Esophagus squamous epithelium (tissue), 5 donors: ENCODE data around the gene ZBTB11. TPM values are rescaled to one million over a fixed set of nuclear protein-coding genes. Genes with fewer than 3 reads are reported as not detected.
"Not testable (repeated sequence)": the region's sequence is repeated elsewhere in the genome, so short reads cannot be mapped to it uniquely, and the experiment has no call there.

Experiments
- DNase-seq: peaks from one replicate; lab custom pipeline; 2025; lab: John Stamatoyannopoulos, UW
- H3K27ac ChIP-seq, 4 donors: fragments of 200-600 bp; sonication (generic); one replicate each; pipeline ENCODE4 v1.5.1; 2016 to 2019; ENCODE audit warnings: mild to moderate bottlenecking in 1 of 4
- H3K27me3 ChIP-seq, 4 donors: fragments of 200-600 bp; sonication (generic); 1 replicate in 3 of 4; 2 replicates in 1 of 4; pipeline versions ENCODE4 v1.5.1 to v1.6.0; 2017 to 2021; ENCODE audit warnings: antibody characterized with exemption in 1 of 4
- H3K36me3 ChIP-seq, 3 donors: fragments of 200-600 bp; sonication (generic); one replicate each; pipeline ENCODE4 v1.5.1; 2016 to 2019
- H3K4me1 ChIP-seq, 3 donors: fragments of 200-600 bp; sonication (generic); one replicate each; pipeline ENCODE4 v1.5.1; 2017 to 2019
- H3K4me3 ChIP-seq, 4 donors: fragments of 200-600 bp; sonication (generic); 1 replicate in 3 of 4; 2 replicates in 1 of 4; pipeline ENCODE4 v1.5.1; 2016 to 2019; ENCODE audit warnings: mild to moderate bottlenecking in 2 of 4, moderate library complexity in 1 of 4
- H3K9me3 ChIP-seq, 3 donors: fragments of 200-600 bp; sonication (generic); one replicate each; pipeline ENCODE4 v1.5.1; 2016 to 2019
- POLR2A ChIP-seq, 4 donors: fragments of 450-650 bp; IDR thresholded peaks; one replicate each; pipeline ENCODE4 v1.6.1; 2017; ENCODE audit warnings: antibody characterized with exemption in 4 of 4, mild to moderate bottlenecking in 4 of 4, moderate library complexity in 3 of 4
- WGBS, 2 donors: methylation state at CpG; one replicate each; pipeline ENCODE4 v1.1.5; 2018; 5-methylcytosine and 5-hydroxymethylcytosine counted together
- intact Hi-C: fragments of 100-400 bp; cut with DNase I; formaldehyde crosslinking; loops from one replicate; pipeline ENCODE4 v1.15.0; 2022
- total RNA-seq, 4 donors: library from RNA; depleted of rRNA; stranded (reverse); fragments of >200 nt; gene quantifications; one replicate each; pipeline ENCODE4 v1.1.0, GENCODE V29; 2016
- TF ChIP-seq, protein P1 (sequence below), 6 experiments: fragments of 450-650 bp in 4 of 6; fragments of 200-600 bp in 2 of 6; sonication (generic) in 2 of 6; IDR thresholded peaks; one replicate each; pipeline ENCODE4 v1.5.1; 2016 to 2019; ENCODE audit warnings: antibody characterized with exemption in 6 of 6, mild to moderate bottlenecking in 4 of 6, moderate library complexity in 4 of 6
- donor health status: DM: yes; HTN: yes; CAD: no.

The ZBTB11 gene
- total RNA-seq, 4 donors from 2014 or later: 12.7 to 26.9 (median 18.8) TPM

DNA sequence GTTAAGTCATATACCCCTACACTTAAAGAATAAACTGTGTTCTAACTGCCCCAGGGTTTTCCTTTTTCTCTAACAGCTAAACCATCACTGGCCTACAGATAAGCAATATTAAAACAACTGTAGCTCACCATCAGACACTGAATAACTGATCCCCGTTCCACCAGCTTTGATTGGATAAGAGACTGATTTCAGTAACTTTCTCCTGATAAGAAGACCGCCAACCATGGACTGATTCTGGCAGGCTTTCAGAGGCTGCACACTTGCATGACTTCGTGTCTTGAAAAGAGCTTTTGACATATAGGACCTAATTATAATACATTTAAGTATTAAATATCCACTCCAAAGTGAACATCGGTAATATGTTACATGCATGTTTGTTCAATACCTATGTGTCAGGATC, 32.2 kb upstream of the ZBTB11 start:
- H3K27me3 ChIP-seq: peaks cover 0 to 12% (median 0%) of the 10 kb centered on the region in 4 donors
- H3K4me3 ChIP-seq: no peak overlapping the region
- TF ChIP-seq, protein P1, sequence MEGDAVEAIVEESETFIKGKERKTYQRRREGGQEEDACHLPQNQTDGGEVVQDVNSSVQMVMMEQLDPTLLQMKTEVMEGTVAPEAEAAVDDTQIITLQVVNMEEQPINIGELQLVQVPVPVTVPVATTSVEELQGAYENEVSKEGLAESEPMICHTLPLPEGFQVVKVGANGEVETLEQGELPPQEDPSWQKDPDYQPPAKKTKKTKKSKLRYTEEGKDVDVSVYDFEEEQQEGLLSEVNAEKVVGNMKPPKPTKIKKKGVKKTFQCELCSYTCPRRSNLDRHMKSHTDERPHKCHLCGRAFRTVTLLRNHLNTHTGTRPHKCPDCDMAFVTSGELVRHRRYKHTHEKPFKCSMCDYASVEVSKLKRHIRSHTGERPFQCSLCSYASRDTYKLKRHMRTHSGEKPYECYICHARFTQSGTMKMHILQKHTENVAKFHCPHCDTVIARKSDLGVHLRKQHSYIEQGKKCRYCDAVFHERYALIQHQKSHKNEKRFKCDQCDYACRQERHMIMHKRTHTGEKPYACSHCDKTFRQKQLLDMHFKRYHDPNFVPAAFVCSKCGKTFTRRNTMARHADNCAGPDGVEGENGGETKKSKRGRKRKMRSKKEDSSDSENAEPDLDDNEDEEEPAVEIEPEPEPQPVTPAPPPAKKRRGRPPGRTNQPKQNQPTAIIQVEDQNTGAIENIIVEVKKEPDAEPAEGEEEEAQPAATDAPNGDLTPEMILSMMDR (IDR thresholded peaks at IDR 0.05): no peak
- TF ChIP-seq POLR2A (IDR thresholded peaks at IDR 0.05): no peak
- no peak for DNase-seq
- peaks cover 0 to 3% (median 0%) of the 10 kb centered on the region in 3 donors for H3K4me1 ChIP-seq
- 71 to 79% methylated on average over 4 of the region's 4 CpGs for WGBS, 2 donors
- intact Hi-C loops: no loop called here
- no peak overlapping the region for H3K27ac ChIP-seq
- no peaks in the 10 kb centered on the region for H3K9me3 ChIP-seq
- no peaks in the 10 kb centered on the region for H3K36me3 ChIP-seq

DNA sequence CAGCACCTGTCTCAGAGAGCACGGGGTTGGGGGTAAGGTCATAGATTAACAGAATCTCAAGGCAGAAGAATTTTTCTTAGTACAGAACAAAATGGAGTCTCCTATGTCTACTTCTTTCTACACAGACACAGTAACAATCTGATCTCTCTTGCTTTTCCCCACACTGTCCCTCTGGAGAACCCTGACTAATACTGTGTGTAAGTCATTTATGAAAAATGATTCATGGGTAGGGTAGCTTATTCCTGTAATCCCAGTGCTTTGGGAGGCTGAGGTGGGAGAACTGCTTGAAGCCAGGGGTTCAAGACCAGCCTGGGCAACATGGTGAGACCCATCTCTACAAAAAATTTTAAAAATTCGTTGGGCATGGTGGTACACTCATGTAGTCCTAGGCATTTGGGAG, 27.7 kb upstream of the ZBTB11 start:
- H3K4me1 ChIP-seq, intact Hi-C loops, H3K4me3 ChIP-seq, DNase-seq, H3K27me3 ChIP-seq, H3K9me3 ChIP-seq, H3K36me3 ChIP-seq: not testable (repeated sequence)
- 38 to 58% methylated on average over 2 of the region's 2 CpGs for WGBS, 2 donors
- H3K27ac ChIP-seq: peak overlapping the region in 1 of 4 donors; percentile 48

DNA sequence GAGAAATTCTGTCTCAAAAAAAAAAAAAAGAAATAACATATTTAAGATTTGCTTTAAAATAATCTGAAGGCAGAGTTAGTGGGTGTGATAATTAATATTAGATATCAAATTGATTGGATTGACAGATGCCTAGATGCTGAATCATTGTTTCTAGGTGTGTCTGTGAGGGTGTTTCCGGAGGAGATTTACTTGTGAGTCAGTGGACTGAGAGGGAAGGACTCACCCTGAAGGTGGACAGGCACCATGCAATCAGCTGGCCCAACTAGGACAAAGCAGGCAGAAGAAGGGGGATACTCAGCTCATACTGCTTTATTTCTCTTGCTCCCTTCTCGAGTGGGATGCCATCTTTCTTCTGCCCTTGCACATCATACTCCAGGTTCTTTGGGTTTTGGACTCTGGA, 26.2 kb upstream of the ZBTB11 start:
- no peaks in the 10 kb centered on the region for H3K27me3 ChIP-seq
- peaks cover 0 to 8% (median 0%) of the 10 kb centered on the region in 3 donors for H3K4me1 ChIP-seq
- H3K9me3 ChIP-seq: no peaks in the 10 kb centered on the region
- TF ChIP-seq, protein P1 (IDR thresholded peaks at IDR 0.05): no peak
- TF ChIP-seq POLR2A (IDR thresholded peaks at IDR 0.05): no peak
- DNase-seq: no peak
- 41 to 71% methylated on average over 2 of the region's 2 CpGs for WGBS, 2 donors
- H3K4me3 ChIP-seq: no peak overlapping the region
- no peaks in the 10 kb centered on the region for H3K36me3 ChIP-seq
- peak overlapping the region in 1 of 4 donors; percentile 16 for H3K27ac ChIP-seq
- intact Hi-C loops: no loop called here

DNA sequence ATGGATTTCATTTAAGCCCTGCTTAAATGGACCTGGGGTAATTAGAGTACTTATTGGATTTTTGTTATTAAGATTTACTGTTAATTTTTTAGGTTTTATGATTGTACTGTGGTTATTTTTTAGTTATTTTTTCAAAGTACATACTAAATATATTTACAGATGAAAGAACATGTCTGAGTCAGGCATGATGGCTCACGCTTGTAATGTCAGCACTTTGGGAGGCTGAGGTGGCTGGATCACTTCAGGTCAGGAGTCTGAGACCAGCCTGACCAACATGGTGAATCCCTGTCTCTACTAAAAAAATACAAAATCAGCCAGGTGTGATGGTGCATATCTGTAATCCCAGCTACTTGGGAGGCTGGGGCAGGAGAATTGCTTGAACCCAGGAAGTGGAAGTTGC, 25.8 kb upstream of the ZBTB11 start:
- DNase-seq: no peak
- Histone ChIP-seq H3K36me3 (no peaks in the 10 kb centered on the region), H3K4me3 (no peak overlapping the region), H3K9me3 (no peaks in the 10 kb centered on the region), H3K27me3 (no peaks in the 10 kb centered on the region), H3K27ac (no peak overlapping the region), H3K4me1 (peaks cover 0 to 8% (median 0%) of the 10 kb centered on the region in 3 donors)
- 68 to 87% methylated on average over 1 of the region's 1 CpG for WGBS, 2 donors
- intact Hi-C loops: no loop called here
- TF ChIP-seq POLR2A (IDR thresholded peaks at IDR 0.05): no peak
- TF ChIP-seq, protein P1 (IDR thresholded peaks at IDR 0.05): no peak

DNA sequence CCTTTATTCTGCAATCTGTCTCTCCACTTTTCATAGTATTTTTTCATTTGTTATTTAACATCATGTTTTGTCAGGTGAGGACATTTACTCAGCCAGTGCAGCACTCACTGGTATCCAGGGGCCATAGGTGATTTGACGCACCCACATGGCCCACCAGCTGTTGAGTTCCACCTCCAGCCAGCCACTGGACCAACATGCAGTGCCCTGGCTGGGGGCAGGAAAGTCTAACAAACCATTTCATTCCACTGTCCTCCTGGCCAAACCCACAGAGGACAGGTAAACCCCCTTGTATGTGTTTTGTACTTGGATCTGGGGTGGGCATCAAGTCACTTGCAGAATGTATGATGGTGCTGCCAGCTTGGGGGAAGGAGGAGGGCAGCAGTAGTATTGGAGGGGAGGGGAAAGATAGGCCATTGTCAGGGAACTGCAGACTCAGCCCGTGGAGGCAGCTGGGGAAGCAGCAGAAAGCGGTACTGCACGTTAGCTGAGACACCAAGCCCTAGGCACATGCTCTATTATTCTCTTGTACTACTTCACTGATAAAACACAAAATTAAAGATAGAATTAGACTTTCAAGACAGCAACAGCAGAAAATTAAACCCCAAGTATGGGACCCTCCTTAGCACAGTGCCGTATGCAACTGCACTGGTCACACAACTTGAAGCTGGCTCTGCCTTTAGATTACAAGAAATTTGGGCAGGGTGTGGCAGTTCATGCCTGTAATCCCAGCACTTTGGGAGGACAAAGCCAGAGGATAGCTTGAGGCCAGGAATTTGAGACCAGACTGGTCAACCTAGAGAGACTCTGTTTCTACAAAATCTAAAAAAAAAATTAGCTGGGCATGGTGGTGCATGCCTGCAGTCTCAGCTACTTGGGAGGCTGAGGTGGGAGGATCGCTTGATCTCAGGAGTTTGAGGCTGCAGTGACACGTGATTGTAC, 25.0 kb upstream of the ZBTB11 start:
- no peak overlapping the region for H3K27ac ChIP-seq

More for the DNA sequence above, 25.0 kb upstream of the ZBTB11 start:
- DNase-seq: no peak
- intact Hi-C loops: no loop called here
- Histone ChIP-seq H3K4me1 (peaks cover 0 to 8% (median 0%) of the 10 kb centered on the region in 3 donors), H3K9me3 (no peaks in the 10 kb centered on the region), H3K36me3 (no peaks in the 10 kb centered on the region), H3K4me3 (no peak overlapping the region), H3K27me3 (no peaks in the 10 kb centered on the region)
- WGBS, 2 donors: 72 to 78% methylated on average over 6 to 7 of the region's 7 CpGs
- TF ChIP-seq, protein P1 (IDR thresholded peaks at IDR 0.05): no peak
- no peak for TF ChIP-seq POLR2A (IDR thresholded peaks at IDR 0.05)
